ENCODE data around the gene SETBP1.

The SETBP1 gene

GRCh38 chr18:44846450-44846849 is 165.8 kb downstream of the SETBP1 start:
- H3K4me1 ChIP-seq, result peaks cover 4% of the 10 kb centered on the region
- H2AFZ ChIP-seq, result no peak overlapping the region
- no peaks in the 10 kb centered on the region for H3K27me3 ChIP-seq (ENCODE audit: control insufficient read depth, insufficient read depth, low read length)
- no peaks in the 10 kb centered on the region for H3K9me3 ChIP-seq (ENCODE audit: control insufficient read depth, low read length)
- no peak for TF ChIP-seq CTCF (IDR thresholded peaks at IDR 0.05)
- H3K9ac ChIP-seq, result no peak overlapping the region
- H3K79me2 ChIP-seq, result peaks cover 46% of the 10 kb centered on the region
- no peak overlapping the region for H3K27ac ChIP-seq
- H3K36me3 ChIP-seq (ENCODE audit: control insufficient read depth, insufficient read depth, low read length), result no peaks in the 10 kb centered on the region
- no peak overlapping the region for H3K4me3 ChIP-seq (ENCODE audit: low read depth, low read length)
- H3K4me2 ChIP-seq (ENCODE audit: low read length), result no peak overlapping the region

- peaks cover 30% of the 10 kb centered on the region for H3K79me2 ChIP-seq
- H3K4me3 ChIP-seq (ENCODE audit: low read depth, low read length), result no peak overlapping the region
- H3K4me2 ChIP-seq (ENCODE audit: low read length), result no peak overlapping the region
- H3K4me1 ChIP-seq, result peaks cover 4% of the 10 kb centered on the region
- H3K27ac ChIP-seq, result no peak overlapping the region
- no peaks in the 10 kb centered on the region for H3K9me3 ChIP-seq (ENCODE audit: control insufficient read depth, low read length)
- H2AFZ ChIP-seq, result no peak overlapping the region
- H3K36me3 ChIP-seq (ENCODE audit: control insufficient read depth, insufficient read depth, low read length), result no peaks in the 10 kb centered on the region
- no peaks in the 10 kb centered on the region for H3K27me3 ChIP-seq (ENCODE audit: control insufficient read depth, insufficient read depth, low read length)
- no peak overlapping the region for H3K9ac ChIP-seq
- TF ChIP-seq CTCF (IDR thresholded peaks at IDR 0.05), result no peak
Observed at GRCh38 chr18:44848644-44849335, 168.1 kb downstream of the SETBP1 start.

GRCh38 chr18:44849361-44849760 is 168.7 kb downstream of the SETBP1 start:
- Histone ChIP-seq H3K4me2 (ENCODE audit: low read length) (no peak overlapping the region), H3K4me1 (peaks cover 4% of the 10 kb centered on the region), H3K9ac (no peak overlapping the region), H3K27me3 (ENCODE audit: control insufficient read depth, insufficient read depth, low read length) (no peaks in the 10 kb centered on the region), H3K36me3 (ENCODE audit: control insufficient read depth, insufficient read depth, low read length) (no peaks in the 10 kb centered on the region), H3K27ac (no peak overlapping the region), H3K79me2 (peaks cover 28% of the 10 kb centered on the region), H3K4me3 (ENCODE audit: low read depth, low read length) (no peak overlapping the region), H3K9me3 (ENCODE audit: control insufficient read depth, low read length) (no peaks in the 10 kb centered on the region), H2AFZ (no peak overlapping the region)
- TF ChIP-seq CTCF (IDR thresholded peaks at IDR 0.05), result no peak

GRCh38 chr18:44850001-44850400 is 169.3 kb downstream of the SETBP1 start:
- no peaks in the 10 kb centered on the region for H3K27me3 ChIP-seq (ENCODE audit: control insufficient read depth, insufficient read depth, low read length)
- H3K4me3 ChIP-seq (ENCODE audit: low read depth, low read length), result no peak overlapping the region
- no peak overlapping the region for H2AFZ ChIP-seq
- no peak overlapping the region for H3K9ac ChIP-seq
- peaks cover 25% of the 10 kb centered on the region for H3K79me2 ChIP-seq
- H3K27ac ChIP-seq, result no peak overlapping the region
- no peak overlapping the region for H3K4me2 ChIP-seq (ENCODE audit: low read length)
- H3K4me1 ChIP-seq, result peaks cover 4% of the 10 kb centered on the region
- H3K36me3 ChIP-seq (ENCODE audit: control insufficient read depth, insufficient read depth, low read length), result no peaks in the 10 kb centered on the region
- no peak for TF ChIP-seq CTCF (IDR thresholded peaks at IDR 0.05)
- no peaks in the 10 kb centered on the region for H3K9me3 ChIP-seq (ENCODE audit: control insufficient read depth, low read length)

Data from parathyroid adenoma (tissue), 2 donors.